ENCODE measurements around the gene DDX51. TPM values are rescaled to one million over a fixed set of nuclear protein-coding genes. Genes with fewer than 3 reads are reported as not detected.

Gene DDX51
- total RNA-seq, 1 experiment from 2014 or later: 16.2 TPM

DNA sequence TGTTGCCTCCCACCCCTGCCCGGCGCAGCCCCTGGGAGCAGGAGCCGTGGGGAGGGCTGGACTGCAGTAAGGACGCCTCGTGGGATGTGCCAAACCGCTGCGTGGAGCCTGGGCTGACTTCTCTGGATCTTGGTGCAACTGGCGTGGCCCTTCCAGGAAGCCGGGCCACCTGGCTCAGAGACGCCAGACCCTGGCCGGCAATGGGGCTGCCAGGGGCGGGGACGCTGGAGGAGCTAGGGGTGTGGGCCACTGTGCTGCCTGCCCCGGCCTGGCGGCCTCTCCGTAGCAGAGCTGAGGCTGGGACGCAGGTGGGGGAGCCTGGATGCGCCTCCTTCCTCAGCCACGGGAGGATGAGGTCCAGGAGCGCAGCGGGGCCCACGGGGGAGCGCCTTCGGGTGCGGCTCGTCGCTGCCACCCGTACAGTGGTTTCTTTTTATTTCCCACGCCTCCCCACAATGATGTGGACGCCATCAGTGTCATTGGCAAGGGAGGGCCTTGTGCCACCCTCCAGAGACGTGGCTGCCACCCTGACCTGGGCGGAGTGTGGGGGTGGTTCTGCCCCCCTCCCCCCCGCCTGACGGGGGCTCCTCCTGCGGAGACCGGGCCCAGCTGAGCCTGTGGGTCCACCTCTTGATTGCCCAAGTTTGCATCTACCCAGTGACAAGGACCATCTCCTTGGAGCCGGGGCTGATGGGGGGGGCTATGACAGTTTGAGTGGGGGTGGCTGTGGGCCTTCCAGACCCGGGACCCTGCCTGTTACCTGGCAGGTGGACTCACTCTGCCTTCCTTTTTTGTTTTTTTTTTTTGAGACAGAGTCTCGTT, 11.3 kb downstream of the DDX51 start:
- H3K27me3 ChIP-seq (ENCODE audit: insufficient read depth, low read depth): no peaks in the 10 kb centered on the region
- H3K27ac ChIP-seq: no peak overlapping the region
- H3K4me2 ChIP-seq: no peak overlapping the region
- H3K9me3 ChIP-seq (ENCODE audit: insufficient read depth, low read depth): no peaks in the 10 kb centered on the region
- no peak overlapping the region for H3K4me3 ChIP-seq
- ChIA-PET CTCF (no interaction called here), POLR2A (ENCODE audit: unreplicated experiment) (no interaction called here)
- intact Hi-C loops (cut with micrococcal nuclease; ENCODE audit: unreplicated experiment): no loop called here
- no peak for TF ChIP-seq EZH2 (IDR thresholded peaks at IDR 0.05; ENCODE audit: low read depth)
- TF ChIP-seq, protein P1, sequence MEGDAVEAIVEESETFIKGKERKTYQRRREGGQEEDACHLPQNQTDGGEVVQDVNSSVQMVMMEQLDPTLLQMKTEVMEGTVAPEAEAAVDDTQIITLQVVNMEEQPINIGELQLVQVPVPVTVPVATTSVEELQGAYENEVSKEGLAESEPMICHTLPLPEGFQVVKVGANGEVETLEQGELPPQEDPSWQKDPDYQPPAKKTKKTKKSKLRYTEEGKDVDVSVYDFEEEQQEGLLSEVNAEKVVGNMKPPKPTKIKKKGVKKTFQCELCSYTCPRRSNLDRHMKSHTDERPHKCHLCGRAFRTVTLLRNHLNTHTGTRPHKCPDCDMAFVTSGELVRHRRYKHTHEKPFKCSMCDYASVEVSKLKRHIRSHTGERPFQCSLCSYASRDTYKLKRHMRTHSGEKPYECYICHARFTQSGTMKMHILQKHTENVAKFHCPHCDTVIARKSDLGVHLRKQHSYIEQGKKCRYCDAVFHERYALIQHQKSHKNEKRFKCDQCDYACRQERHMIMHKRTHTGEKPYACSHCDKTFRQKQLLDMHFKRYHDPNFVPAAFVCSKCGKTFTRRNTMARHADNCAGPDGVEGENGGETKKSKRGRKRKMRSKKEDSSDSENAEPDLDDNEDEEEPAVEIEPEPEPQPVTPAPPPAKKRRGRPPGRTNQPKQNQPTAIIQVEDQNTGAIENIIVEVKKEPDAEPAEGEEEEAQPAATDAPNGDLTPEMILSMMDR (conservative IDR thresholded peaks at IDR 0.05): no peak
- H3K36me3 ChIP-seq (ENCODE audit: low read depth): peaks cover 3% of the 10 kb centered on the region; the same call in 1 of the 2 replicates
- H2AFZ ChIP-seq: no peak overlapping the region
- DNase-seq: no peak
- no peaks in the 10 kb centered on the region for H3K79me2 ChIP-seq (ENCODE audit: low read depth)
- no peaks in the 10 kb centered on the region for H3K4me1 ChIP-seq (replicated peaks; ENCODE audit: insufficient read depth)
- BruUV-seq (replicated peaks): no TSS peak
- H3K9me2 ChIP-seq (ENCODE audit: insufficient read depth): no peaks in the 10 kb centered on the region
- H3F3A ChIP-seq (ENCODE audit: insufficient read depth, low read depth): peaks cover 5% of the 10 kb centered on the region; the same call in 1 of the 2 replicates
- H4K20me1 ChIP-seq (ENCODE audit: insufficient read depth): 0 out of 2 replicates have a peak, but pooled peaks cover 5% of the 10 kb centered on the region

DNA sequence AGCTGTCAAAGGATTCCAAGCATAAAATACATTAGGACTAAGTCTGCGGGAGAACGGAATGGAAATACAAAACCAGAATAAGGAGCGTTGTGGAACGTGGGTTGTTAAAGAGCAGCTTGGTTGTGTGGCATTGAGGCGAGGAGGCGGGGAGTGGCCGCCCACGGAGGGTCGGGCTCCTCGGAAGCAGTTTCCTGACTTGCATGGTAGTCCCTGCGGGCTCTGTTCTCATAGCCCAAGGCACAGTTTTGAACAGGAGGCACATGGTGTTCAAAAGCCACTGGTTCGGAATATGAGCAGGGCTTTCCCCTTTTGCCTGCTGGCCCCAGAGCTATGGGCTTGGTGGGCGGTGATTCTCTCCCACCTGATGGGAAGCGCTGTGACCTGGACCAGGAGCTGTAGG, 12.2 kb downstream of the DDX51 start:
- no peak for DNase-seq
- no peaks in the 10 kb centered on the region for H3K27me3 ChIP-seq (ENCODE audit: insufficient read depth, low read depth)
- CTCF ChIA-PET: no interaction called here

DNA sequence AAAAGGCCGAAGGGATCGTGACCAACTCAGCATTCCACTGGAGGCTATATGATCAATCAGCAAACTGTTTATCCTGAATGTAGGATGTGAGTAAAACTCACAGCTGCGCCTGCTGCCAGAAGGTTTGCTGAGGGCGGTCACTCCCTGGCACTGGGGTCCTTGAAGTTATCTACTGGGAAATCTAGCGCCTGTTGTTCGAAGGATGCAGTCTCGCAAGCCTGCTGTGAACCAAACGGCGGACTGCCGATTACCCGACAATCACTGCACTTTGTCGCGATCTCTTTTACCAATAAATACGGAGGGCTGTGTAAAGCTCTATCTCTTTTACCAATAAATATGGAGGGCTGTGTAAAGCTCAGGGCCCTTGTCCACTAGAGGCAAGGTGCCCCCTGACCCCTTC, 12.9 kb downstream of the DDX51 start:
- H3K27me3 ChIP-seq (ENCODE audit: insufficient read depth, low read depth): no peaks in the 10 kb centered on the region
- no TSS peak for BruUV-seq (replicated peaks)
- H2AFZ ChIP-seq: no peak overlapping the region
- H3K4me3 ChIP-seq: no peak overlapping the region
- H3K79me2 ChIP-seq (ENCODE audit: low read depth): no peaks in the 10 kb centered on the region
- H3F3A ChIP-seq (ENCODE audit: insufficient read depth, low read depth): no peaks in the 10 kb centered on the region; the same call in 1 of the 2 replicates
- POLR2A ChIA-PET (ENCODE audit: unreplicated experiment): no interaction called here
- H3K9me3 ChIP-seq (ENCODE audit: insufficient read depth, low read depth): no peaks in the 10 kb centered on the region
- DNase-seq: no peak
- no peak overlapping the region for H3K27ac ChIP-seq
- peaks cover 14% of the 10 kb centered on the region; the same call in 1 of the 2 replicates for H3K36me3 ChIP-seq (ENCODE audit: low read depth)
- intact Hi-C loops (cut with micrococcal nuclease; ENCODE audit: unreplicated experiment): no loop called here
- H3K4me1 ChIP-seq (replicated peaks; ENCODE audit: insufficient read depth): no peaks in the 10 kb centered on the region
- H3K9me2 ChIP-seq (ENCODE audit: insufficient read depth): no peaks in the 10 kb centered on the region
- 0 out of 2 replicates have a peak, but pooled peaks cover 5% of the 10 kb centered on the region for H4K20me1 ChIP-seq (ENCODE audit: insufficient read depth)
- CTCF ChIA-PET: no interaction called here
- no peak overlapping the region for H3K4me2 ChIP-seq
- TF ChIP-seq, protein P1 (conservative IDR thresholded peaks at IDR 0.05): no peak
- no peak for TF ChIP-seq EZH2 (IDR thresholded peaks at IDR 0.05; ENCODE audit: low read depth)

More for the DNA sequence above, 12.2 kb downstream of the DDX51 start:
- Histone ChIP-seq H4K20me1 (ENCODE audit: insufficient read depth) (0 out of 2 replicates have a peak, but pooled peaks cover 5% of the 10 kb centered on the region), H3K36me3 (ENCODE audit: low read depth) (peaks cover 9% of the 10 kb centered on the region; the same call in 1 of the 2 replicates), H3K27ac (no peak overlapping the region), H3K79me2 (ENCODE audit: low read depth) (no peaks in the 10 kb centered on the region), H3K4me2 (no peak overlapping the region), H2AFZ (no peak overlapping the region), H3K9me2 (ENCODE audit: insufficient read depth) (no peaks in the 10 kb centered on the region), H3K9me3 (ENCODE audit: insufficient read depth, low read depth) (no peaks in the 10 kb centered on the region), H3K4me1 (replicated peaks; ENCODE audit: insufficient read depth) (no peaks in the 10 kb centered on the region), H3K4me3 (no peak overlapping the region), H3F3A (ENCODE audit: insufficient read depth, low read depth) (peaks cover 5% of the 10 kb centered on the region; the same call in 1 of the 2 replicates)
- no peak for TF ChIP-seq EZH2 (IDR thresholded peaks at IDR 0.05; ENCODE audit: low read depth)
- TF ChIP-seq, protein P1 (conservative IDR thresholded peaks at IDR 0.05): no peak
- BruUV-seq (replicated peaks): no TSS peak
- POLR2A ChIA-PET (ENCODE audit: unreplicated experiment): no interaction called here
- intact Hi-C loops (cut with micrococcal nuclease; ENCODE audit: unreplicated experiment): no loop called here

All from PC-9 (cell line).